Mesenchymal stem cell (in vitro differentiated cells and primary cell): ENCODE data around the gene ANO6.
A peak's percentile ranks its signal among the peaks of the same experiment; 100 is the strongest.

ENCODE experiments used
- DNase-seq: peaks from one replicate; pipeline ENCODE4 v3.0.0-alpha.2; 2013
- H2AFZ ChIP-seq: one replicate; pipeline ENCODE4 v1.6.1; 2013; ENCODE audit warnings: low read depth, mild to moderate bottlenecking, control low read depth, inconsistent platforms, low read length, moderate library complexity
- H2AK5ac ChIP-seq: 2 replicates; pipeline ENCODE4 v1.6.1; 2013; ENCODE audit warnings: low read length, moderate library complexity, mild to moderate bottlenecking, inconsistent platforms; ENCODE audit not compliant: severe bottlenecking
- H2BK120ac ChIP-seq: one replicate; pipeline ENCODE4 v1.6.1; 2013; ENCODE audit warnings: low read depth, mild to moderate bottlenecking, inconsistent platforms, low read length, moderate library complexity
- H2BK12ac ChIP-seq, 2 experiments: one replicate each; pipeline ENCODE4 v1.6.1; 2013; ENCODE audit warnings: inconsistent platforms in 2 of 2, low read length in 2 of 2, mild to moderate bottlenecking in 2 of 2, moderate library complexity in 2 of 2, control low read depth in 1 of 2
- H2BK15ac ChIP-seq: one replicate; pipeline ENCODE4 v1.6.1; 2013; ENCODE audit warnings: mild to moderate bottlenecking, low read depth, inconsistent platforms; ENCODE audit not compliant: poor library complexity, severe bottlenecking
- H2BK5ac ChIP-seq: 2 replicates; pipeline ENCODE4 v1.6.1; 2013; ENCODE audit warnings: low read depth, mild to moderate bottlenecking, low read length, control low read depth, inconsistent platforms; ENCODE audit not compliant: poor library complexity, severe bottlenecking
- H3K14ac ChIP-seq, 2 experiments: one replicate each; pipeline ENCODE4 v1.6.1; 2013; ENCODE audit warnings: inconsistent platforms in 2 of 2, low read length in 2 of 2, control low read depth in 1 of 2, mild to moderate bottlenecking in 1 of 2, moderate library complexity in 1 of 2
- H3K18ac ChIP-seq, 2 experiments: one replicate each; pipeline ENCODE4 v1.6.1; 2013; ENCODE audit warnings: inconsistent platforms in 2 of 2, low read length in 2 of 2, control low read depth in 1 of 2, low read depth in 1 of 2, mild to moderate bottlenecking in 1 of 2
- H3K23ac ChIP-seq, 2 experiments: one replicate each; pipeline ENCODE4 v1.6.1; 2013; ENCODE audit warnings: inconsistent platforms in 2 of 2, low read length in 2 of 2, mild to moderate bottlenecking in 2 of 2, moderate library complexity in 2 of 2, control low read depth in 1 of 2
- H3K27ac ChIP-seq: 2 replicates; pipeline ENCODE4 v1.5.1; 2013; ENCODE audit warnings: mild to moderate bottlenecking, moderate library complexity, low read length, control low read depth, inconsistent platforms; ENCODE audit not compliant: poor library complexity, severe bottlenecking
- H3K27me3 ChIP-seq, 2 experiments: 2 replicates each; pipeline versions ENCODE4 v1.6.1 to v1.7.0; 2013; ENCODE audit warnings: low read length in 2 of 2, mild to moderate bottlenecking in 2 of 2, moderate library complexity in 2 of 2, control low read depth in 1 of 2, inconsistent platforms in 1 of 2; ENCODE audit not compliant: control insufficient read depth in 1 of 2, insufficient read depth in 1 of 2
- H3K36me3 ChIP-seq, 2 experiments: 2 replicates each; pipeline versions ENCODE4 v1.6.1 to v1.7.0; 2013; ENCODE audit warnings: low read length in 2 of 2, control low read depth in 1 of 2, inconsistent platforms in 1 of 2, low read depth in 1 of 2, mild to moderate bottlenecking in 1 of 2; ENCODE audit not compliant: insufficient read depth in 2 of 2, control insufficient read depth in 1 of 2
- H3K4ac ChIP-seq, 2 experiments: one replicate each; pipeline ENCODE4 v1.6.1; 2013; ENCODE audit warnings: inconsistent platforms in 2 of 2, low read length in 2 of 2, mild to moderate bottlenecking in 2 of 2, moderate library complexity in 2 of 2, control low read depth in 1 of 2, low read depth in 1 of 2
- H3K4me1 ChIP-seq: 2 replicates; pipeline ENCODE4 v1.6.1; 2013; ENCODE audit warnings: low read depth, low read length, control low read depth; ENCODE audit not compliant: control insufficient read depth, insufficient read depth
- H3K4me2 ChIP-seq: 2 replicates; pipeline ENCODE4 v1.6.1; 2013; ENCODE audit warnings: low read length, mild to moderate bottlenecking, inconsistent platforms; ENCODE audit not compliant: poor library complexity, severe bottlenecking
- H3K4me3 ChIP-seq, 2 experiments: 2 replicates each; pipeline versions ENCODE4 v1.5.1 to v1.7.0; 2013; ENCODE audit warnings: low read length in 2 of 2, mild to moderate bottlenecking in 2 of 2, control low read depth in 1 of 2, low read depth in 1 of 2; ENCODE audit not compliant: insufficient read depth in 1 of 2
- H3K79me1 ChIP-seq: replicated peaks from 2 replicates; pipeline ENCODE4 v1.6.1; 2013; ENCODE audit warnings: mild to moderate bottlenecking, control low read depth, low read length, inconsistent platforms; ENCODE audit not compliant: poor library complexity, severe bottlenecking
- H3K9ac ChIP-seq: 2 replicates; pipeline ENCODE4 v1.7.0; 2013; ENCODE audit warnings: mild to moderate bottlenecking, low read length, moderate library complexity
- H3K9me3 ChIP-seq: 2 replicates; pipeline ENCODE4 v1.7.0; 2013; ENCODE audit warnings: mild to moderate bottlenecking, low read length; ENCODE audit not compliant: control insufficient read depth
- H4K8ac ChIP-seq: one replicate; pipeline ENCODE4 v1.6.1; 2013; ENCODE audit warnings: inconsistent platforms, mild to moderate bottlenecking, low read length, moderate library complexity
- H4K91ac ChIP-seq: one replicate; pipeline ENCODE4 v1.6.1; 2013; ENCODE audit warnings: mild to moderate bottlenecking, low read length, inconsistent platforms
- WGBS: methylation state at CpG from one replicate; pipeline ENCODE4 v1.1.7; 2013; ENCODE audit warnings: mixed read lengths; 5-methylcytosine and 5-hydroxymethylcytosine counted together

Gene ANO6

GRCh38 chr12:45192707-45193106 is 23.2 kb upstream of the ANO6 start:
- Histone ChIP-seq H3K4me1 (no peaks in the 10 kb centered on the region), H3K14ac (no peak overlapping the region), H2AFZ (no peak overlapping the region), H2AK5ac (no peak overlapping the region), H3K36me3 (no peaks in the 10 kb centered on the region), H3K27ac (peak overlapping the region; percentile 53), H3K9me3 (no peaks in the 10 kb centered on the region), H4K8ac (no peak overlapping the region), H3K4me3 (no peak overlapping the region), H3K79me1 (peaks cover 7% of the 10 kb centered on the region), H3K23ac (no peak overlapping the region), H2BK15ac (no peak overlapping the region), H3K18ac (no peak overlapping the region), H3K4me2 (no peak overlapping the region), H2BK12ac (no peak overlapping the region), H2BK120ac (no peak overlapping the region), H2BK5ac (no peak overlapping the region), H3K27me3 (no peaks in the 10 kb centered on the region), H3K4ac (no peak overlapping the region), H4K91ac (no peak overlapping the region), H3K9ac (no peak overlapping the region)
- no peak for DNase-seq
- WGBS, result 29% methylated on average over 1 of the region's 4 CpGs

GRCh38 chr12:45200491-45201043 is 15.3 kb upstream of the ANO6 start:
- Histone ChIP-seq H3K27me3 (no peaks in the 10 kb centered on the region), H4K91ac (peak overlapping the region; percentile 63), H3K36me3 (no peaks in the 10 kb centered on the region), H3K9ac (no peak overlapping the region), H3K4me3 (peak overlapping the region in 1 of 2 experiments; percentile 49), H3K4me1 (peaks cover 2% of the 10 kb centered on the region), H2BK120ac (no peak overlapping the region), H3K23ac (no peak overlapping the region), H3K9me3 (no peaks in the 10 kb centered on the region), H3K27ac (no peak overlapping the region), H2BK5ac (no peak overlapping the region), H2BK15ac (peak overlapping the region; percentile 21), H2AK5ac (no peak overlapping the region), H2AFZ (peak overlapping the region; percentile 1), H3K79me1 (peaks cover 14% of the 10 kb centered on the region), H2BK12ac (peak overlapping the region in 1 of 2 experiments; percentile 76), H3K4me2 (no peak overlapping the region), H4K8ac (peak overlapping the region; percentile 35), H3K18ac (peak overlapping the region in 1 of 2 experiments; percentile 54), H3K14ac (peak overlapping the region in 1 of 2 experiments; percentile 78), H3K4ac (no peak overlapping the region)
- peak; percentile 39 for DNase-seq
- WGBS, result 87% methylated on average over 7 of the region's 7 CpGs

- no peak overlapping the region for H3K4me2 ChIP-seq
- no peak overlapping the region for H2BK120ac ChIP-seq
- peaks cover 12% of the 10 kb centered on the region for H3K79me1 ChIP-seq
- H4K8ac ChIP-seq, result no peak overlapping the region
- WGBS, result no CpG with 5 or more reads among the region's 1 CpG
- H4K91ac ChIP-seq, result no peak overlapping the region
- no peak overlapping the region for H2BK5ac ChIP-seq
- H3K4ac ChIP-seq, result no peak overlapping the region
- H3K27me3 ChIP-seq, result no peaks in the 10 kb centered on the region
- H3K36me3 ChIP-seq, result no peaks in the 10 kb centered on the region
- H2BK12ac ChIP-seq, result no peak overlapping the region
- H2BK15ac ChIP-seq, result no peak overlapping the region
- no peak overlapping the region for H3K18ac ChIP-seq
- no peak overlapping the region for H3K23ac ChIP-seq
- H2AFZ ChIP-seq, result no peak overlapping the region
- no peak overlapping the region for H3K14ac ChIP-seq
- no peak overlapping the region for H3K27ac ChIP-seq
- no peak overlapping the region for H2AK5ac ChIP-seq
- H3K4me1 ChIP-seq, result peaks cover 2% of the 10 kb centered on the region
- no peak overlapping the region for H3K9ac ChIP-seq
- no peak overlapping the region for H3K4me3 ChIP-seq
- no peaks in the 10 kb centered on the region for H3K9me3 ChIP-seq
- DNase-seq, result no peak
These were observed 12.1 kb upstream of the ANO6 start for GRCh38 chr12:45203767-45204166.

GRCh38 chr12:45204757-45205156 is 11.1 kb upstream of the ANO6 start:
- 86% methylated on average over 3 of the region's 3 CpGs for WGBS
- no peak overlapping the region for H3K4me3 ChIP-seq

More at GRCh38 chr12:45204757-45205156, 11.1 kb upstream of the ANO6 start:
- no peak overlapping the region for H3K23ac ChIP-seq
- no peak overlapping the region for H3K9ac ChIP-seq
- no peak overlapping the region for H2AFZ ChIP-seq
- no peak overlapping the region for H2BK120ac ChIP-seq
- no peak for DNase-seq
- H2BK12ac ChIP-seq, result no peak overlapping the region
- H3K36me3 ChIP-seq, result no peaks in the 10 kb centered on the region
- H2AK5ac ChIP-seq, result no peak overlapping the region
- H4K8ac ChIP-seq, result no peak overlapping the region
- no peak overlapping the region for H4K91ac ChIP-seq
- no peak overlapping the region for H3K14ac ChIP-seq
- peaks cover 9% of the 10 kb centered on the region for H3K79me1 ChIP-seq
- H3K4me2 ChIP-seq, result no peak overlapping the region
- H2BK5ac ChIP-seq, result no peak overlapping the region
- H2BK15ac ChIP-seq, result no peak overlapping the region
- H3K27me3 ChIP-seq, result no peaks in the 10 kb centered on the region
- no peak overlapping the region for H3K18ac ChIP-seq
- H3K4me1 ChIP-seq, result peaks cover 2% of the 10 kb centered on the region
- H3K9me3 ChIP-seq, result no peaks in the 10 kb centered on the region
- H3K27ac ChIP-seq, result no peak overlapping the region
- no peak overlapping the region for H3K4ac ChIP-seq
